Stromal cell of bone marrow (primary cell): Measurements from ENCODE around the gene PAPPA2.
A peak's percentile ranks its signal among the peaks of the same experiment; 100 is the strongest.
"Not testable (repeated sequence)": the region's sequence is repeated elsewhere in the genome, so short reads cannot be mapped to it uniquely, and the experiment has no call there.

Experiments used
- DNase-seq: peaks from one replicate; pipeline ENCODE4 v3.0.0-alpha.2; 2012; ENCODE audit warnings: low read depth

PAPPA2 gene

GRCh38 chr1:176462674-176463378 is at the start of gene PAPPA2:
TSS of gene PAPPA2 (plus strand) at chr1:176463175. CDS start at chr1:176556323, 93,148 bp downstream.
- no peak for DNase-seq

GRCh38 chr1:176416777-176417176 is 46.2 kb upstream of the PAPPA2 start:
- no peak for DNase-seq

- DNase-seq: not testable (repeated sequence)
Measured at GRCh38 chr1:176419608-176420007, 43.4 kb upstream of the PAPPA2 start.

GRCh38 chr1:176434234-176434633 is 28.7 kb upstream of the PAPPA2 start:
- DNase-seq: no peak

- DNase-seq: no peak
Measured at GRCh38 chr1:176436251-176436650, 26.7 kb upstream of the PAPPA2 start.

GRCh38 chr1:176440176-176440575 is 22.8 kb upstream of the PAPPA2 start:
- DNase-seq: no peak

GRCh38 chr1:176444286-176444685 is 18.7 kb upstream of the PAPPA2 start:
- no peak for DNase-seq

- DNase-seq: no peak
Measured at GRCh38 chr1:176445402-176445801, 17.6 kb upstream of the PAPPA2 start.

- no peak for DNase-seq
Measured at GRCh38 chr1:176448340-176448739, 14.6 kb upstream of the PAPPA2 start.

- DNase-seq: peak; percentile 24
Measured at GRCh38 chr1:176450526-176450925, 12.4 kb upstream of the PAPPA2 start.

- not testable (repeated sequence) for DNase-seq
Measured at GRCh38 chr1:176451741-176452140, 11.2 kb upstream of the PAPPA2 start.

- no peak for DNase-seq
Measured at GRCh38 chr1:176456795-176457194, 6.2 kb upstream of the PAPPA2 start.

- no peak for DNase-seq
Measured at GRCh38 chr1:176460544-176461336, 2.2 kb upstream of the PAPPA2 start.

- DNase-seq: no peak
Measured at GRCh38 chr1:176461576-176461975, 1.4 kb upstream of the PAPPA2 start.

GRCh38 chr1:176466514-176466913 is 3.5 kb downstream of the PAPPA2 start:
- no peak for DNase-seq

GRCh38 chr1:176469450-176470010 is 6.6 kb downstream of the PAPPA2 start:
- DNase-seq: no peak

- no peak for DNase-seq
Measured at GRCh38 chr1:176471338-176472121, 8.6 kb downstream of the PAPPA2 start.

GRCh38 chr1:176479971-176480370 is 17.0 kb downstream of the PAPPA2 start:
- DNase-seq: no peak

- DNase-seq: no peak
Measured at GRCh38 chr1:176480750-176481149, 17.8 kb downstream of the PAPPA2 start.

GRCh38 chr1:176485083-176485482 is 22.1 kb downstream of the PAPPA2 start:
- no peak for DNase-seq

- DNase-seq: peak; percentile 12
Measured at GRCh38 chr1:176494436-176494835, 31.5 kb downstream of the PAPPA2 start.

GRCh38 chr1:176499671-176500070 is 36.7 kb downstream of the PAPPA2 start:
- no peak for DNase-seq
